ENCODE measurements around the gene YIF1B. TPM values are rescaled to one million over a fixed set of nuclear protein-coding genes. Genes with fewer than 3 reads are reported as not detected.

Gene YIF1B
- total RNA-seq, 1 experiment from 2014 or later: 73.2 TPM

DNA sequence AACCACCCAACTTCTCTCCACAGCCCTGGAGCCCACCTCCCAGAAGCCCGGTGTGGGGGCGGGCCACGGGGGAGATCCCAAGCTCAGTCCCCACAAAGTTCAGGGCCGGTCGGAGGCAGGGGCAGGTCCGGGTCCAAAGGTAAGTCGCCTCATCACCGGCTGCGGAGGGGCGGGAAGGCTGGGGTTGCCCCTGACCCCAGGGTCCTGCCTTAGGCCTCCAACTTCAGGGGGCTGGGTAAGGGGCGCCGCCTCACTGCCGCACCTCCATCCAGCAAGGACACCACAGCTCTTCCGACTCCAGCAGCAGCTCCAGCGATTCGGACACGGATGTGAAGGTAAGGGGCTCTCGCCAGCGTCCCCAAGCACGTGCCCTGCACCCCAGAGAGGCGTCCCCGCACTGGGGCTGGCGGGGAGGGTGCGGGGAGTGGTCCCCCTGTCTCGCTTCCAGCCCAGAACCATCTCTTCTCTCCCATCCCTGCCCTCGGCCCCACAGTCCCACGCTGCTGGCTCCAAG, 11.3 kb downstream of the YIF1B start:
- Histone ChIP-seq H4K5ac (ENCODE audit: insufficient read length, low read depth, low read length) (no peak overlapping the region), H4K20me1 (ENCODE audit: control insufficient read depth, insufficient read depth, insufficient read length) (no peaks in the 10 kb centered on the region), H3K9me3 (ENCODE audit: control insufficient read depth, low read depth, low read length) (no peaks in the 10 kb centered on the region), H3K79me1 (ENCODE audit: insufficient read depth, low read depth, low read length, poor library complexity, severe bottlenecking) (no peaks in the 10 kb centered on the region), H2AK5ac (ENCODE audit: insufficient read length, low read length) (no peak overlapping the region), H4K91ac (ENCODE audit: insufficient read length, low read depth, low read length) (no peak overlapping the region), H3K79me2 (ENCODE audit: insufficient read depth, low read length) (no peaks in the 10 kb centered on the region), H2BK5ac (ENCODE audit: insufficient read length, low read length) (no peak overlapping the region), H3K4me2 (ENCODE audit: insufficient read depth, insufficient read length, low read length) (peak overlapping the region; percentile 23), H3K23ac (ENCODE audit: insufficient read length, low read depth, low read length) (no peak overlapping the region), H2AFZ (ENCODE audit: low read length) (no peak overlapping the region), H3T11ph (ENCODE audit: low read length) (no peak overlapping the region), H3K4me1 (ENCODE audit: insufficient read depth, low read length) (no peaks in the 10 kb centered on the region), H3K9ac (ENCODE audit: extremely low read depth, insufficient read length, low read length) (no peak overlapping the region), H4K8ac (replicated peaks; ENCODE audit: insufficient read length, low read depth, low read length) (no peak overlapping the region), H2BK15ac (ENCODE audit: low read depth, low read length) (no peak overlapping the region), H3K4ac (ENCODE audit: low read depth, low read length) (no peak overlapping the region), H3K23me2 (ENCODE audit: insufficient read length, low read depth, low read length, poor library complexity, severe bottlenecking) (no peaks in the 10 kb centered on the region), H3K56ac (ENCODE audit: insufficient read length, low read depth, low read length) (no peak overlapping the region), H3K27ac (ENCODE audit: insufficient read length, low read depth, low read length) (no peak overlapping the region), H2BK12ac (ENCODE audit: insufficient read length, low read depth, low read length) (no peak overlapping the region), H3K27me3 (ENCODE audit: insufficient read depth, low read length) (no peaks in the 10 kb centered on the region), H2BK20ac (ENCODE audit: low read depth, low read length, poor library complexity, severe bottlenecking) (no peak overlapping the region), H3K18ac (ENCODE audit: insufficient read length, low read depth, low read length) (no peak overlapping the region), H3K14ac (ENCODE audit: insufficient read depth, low read length) (peak overlapping the region; percentile 1; the same call in 1 of the 2 replicates), H2BK120ac (ENCODE audit: low read depth, low read length, poor library complexity, severe bottlenecking) (no peak overlapping the region)
- Mint-ChIP-seq H3K4me1 (peaks cover 14 to 16% of the 10 kb centered on the region in 2 experiments; a peak in 3 of 4 replicates), H3K27ac (no peak overlapping the region; a peak in 3 of 7 replicates), H3K4me3 (peak overlapping the region; percentile 36 to 64; a peak in 4 of 5 replicates), H3K9me3 (no peaks in the 10 kb centered on the region), H3K27me3 (ENCODE audit: low read depth) (no peaks in the 10 kb centered on the region), H3K36me3 (ENCODE audit: insufficient read depth in 1 of 3, low read depth in 3 of 3) (peaks cover 3 to 17% (median 8%) of the 10 kb centered on the region in 3 experiments; a peak in 6 of 7 replicates)
- WGBS (ENCODE audit: extremely low coverage, insufficient read length, low lambda C conversion rate): no CpG with 5 or more reads among the region's 27 CpGs
- DNase-seq: no peak
- TF ChIP-seq CTCF (conservative IDR thresholded peaks at IDR 0.05): no peak
